MCF 10A (cell line): ENCODE results near the gene COMTD1. TPM values are rescaled to one million over a fixed set of nuclear protein-coding genes. Genes with fewer than 3 reads are reported as not detected.

Experiments
- BruUV-seq: library from RNA; stranded (reverse); fragments of 400-500 nt; replicated peaks from 2 replicates; lab custom pipeline; 2021; lab: Mats Ljungman, UMichigan
- CTCF ChIA-PET: fragments of 300-600 bp; sonication (Branson Sonifier 250); formaldehyde crosslinking; extraction: SDS; loops from one replicate; lab custom pipeline; 2021; ENCODE audit warnings: antibody characterized with exemption, inconsistent platforms; lab: Yijun Ruan, JAX
- POLR2A ChIA-PET: fragments of 300-600, 350-650 bp; sonication (Branson Sonifier 250); formaldehyde crosslinking; extraction: SDS; loops from one replicate; lab custom pipeline; 2020; ENCODE audit warnings: antibody characterized with exemption, inconsistent platforms; lab: Yijun Ruan, JAX
- DNase-seq: peaks from one replicate; pipeline ENCODE4 v3.0.0-alpha.2; 2018; ENCODE audit not compliant: unreplicated experiment
- H3K27ac Mint-ChIP-seq: one replicate; pipeline ENCODE4 v1.8.0; 2022; ENCODE audit warnings: mild to moderate bottlenecking, low read depth, mixed read lengths; ENCODE audit not compliant: unreplicated experiment
- H3K27me3 Mint-ChIP-seq: one replicate; pipeline ENCODE4 v1.8.0; 2022; ENCODE audit warnings: mixed read lengths; ENCODE audit not compliant: insufficient read depth, unreplicated experiment
- H3K36me3 Mint-ChIP-seq: one replicate; pipeline ENCODE4 v1.8.0; 2022; ENCODE audit warnings: mild to moderate bottlenecking, moderate library complexity, mixed read lengths; ENCODE audit not compliant: insufficient read depth, unreplicated experiment
- H3K4me1 Mint-ChIP-seq: one replicate; pipeline ENCODE4 v1.8.0; 2022; ENCODE audit warnings: mixed read lengths; ENCODE audit not compliant: insufficient read depth, unreplicated experiment
- H3K4me3 Mint-ChIP-seq: one replicate; pipeline ENCODE4 v1.8.0; 2022; ENCODE audit warnings: mild to moderate bottlenecking, moderate library complexity, mixed read lengths; ENCODE audit not compliant: unreplicated experiment
- H3K9me3 Mint-ChIP-seq: one replicate; pipeline ENCODE4 v1.8.0; 2022; ENCODE audit warnings: mixed read lengths; ENCODE audit not compliant: unreplicated experiment
- intact Hi-C: fragments of 100-400 bp; cut with micrococcal nuclease; formaldehyde crosslinking; loops from 2 replicates; pipeline ENCODE4 v1.14.1; 2022
- total RNA-seq: library from RNA; stranded (reverse); gene quantifications from 2 replicates; pipeline ENCODE4 v1.2.3, GENCODE V29; 2022
- TF ChIP-seq, protein P1 (sequence below): fragments of 200-600 bp; IDR thresholded peaks from one replicate; pipeline ENCODE4 v1.8.0; 2022; ENCODE audit warnings: antibody characterized with exemption, mild to moderate bottlenecking; ENCODE audit not compliant: unreplicated experiment

Gene COMTD1
- total RNA-seq, 1 experiment from 2014 or later = 34.3 TPM

- H3K4me1 Mint-ChIP-seq = peaks cover 21% of the 10 kb centered on the region
- H3K9me3 Mint-ChIP-seq = no peaks in the 10 kb centered on the region
- BruUV-seq = no TSS peak
- TF ChIP-seq, protein P1, sequence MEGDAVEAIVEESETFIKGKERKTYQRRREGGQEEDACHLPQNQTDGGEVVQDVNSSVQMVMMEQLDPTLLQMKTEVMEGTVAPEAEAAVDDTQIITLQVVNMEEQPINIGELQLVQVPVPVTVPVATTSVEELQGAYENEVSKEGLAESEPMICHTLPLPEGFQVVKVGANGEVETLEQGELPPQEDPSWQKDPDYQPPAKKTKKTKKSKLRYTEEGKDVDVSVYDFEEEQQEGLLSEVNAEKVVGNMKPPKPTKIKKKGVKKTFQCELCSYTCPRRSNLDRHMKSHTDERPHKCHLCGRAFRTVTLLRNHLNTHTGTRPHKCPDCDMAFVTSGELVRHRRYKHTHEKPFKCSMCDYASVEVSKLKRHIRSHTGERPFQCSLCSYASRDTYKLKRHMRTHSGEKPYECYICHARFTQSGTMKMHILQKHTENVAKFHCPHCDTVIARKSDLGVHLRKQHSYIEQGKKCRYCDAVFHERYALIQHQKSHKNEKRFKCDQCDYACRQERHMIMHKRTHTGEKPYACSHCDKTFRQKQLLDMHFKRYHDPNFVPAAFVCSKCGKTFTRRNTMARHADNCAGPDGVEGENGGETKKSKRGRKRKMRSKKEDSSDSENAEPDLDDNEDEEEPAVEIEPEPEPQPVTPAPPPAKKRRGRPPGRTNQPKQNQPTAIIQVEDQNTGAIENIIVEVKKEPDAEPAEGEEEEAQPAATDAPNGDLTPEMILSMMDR = no peak
- intact Hi-C loops = loop anchor here (1.0 to 5.0 kb wide), 3 partner anchors 125 to 992 kb away; partner anchors contain the start of gene SAMD8
- no peaks in the 10 kb centered on the region for H3K27me3 Mint-ChIP-seq
- ChIA-PET CTCF (interaction anchor here (0.5 to 8.1 kb wide), 38 partner anchors 9 to 992 kb away, joined by 3 to 209 read pairs (median 4); partner anchors contain the start of gene VDAC2), POLR2A (interaction anchor here (1.9 to 15.1 kb wide), 6 partner anchors 10 to 165 kb away, joined by 6 to 615 read pairs (median 33); partner anchors contain the start of genes SAMD8, VDAC2 and ZNF503)
- peak overlapping the region; percentile 76 for H3K4me3 Mint-ChIP-seq
- DNase-seq = no peak
- H3K36me3 Mint-ChIP-seq = peaks cover 29% of the 10 kb centered on the region
- no peak overlapping the region for H3K27ac Mint-ChIP-seq
These were observed 545 bp upstream of the COMTD1 start for GRCh38 chr10:75236178-75236825.

GRCh38 chr10:75234683-75235374 lies 928 bp downstream of the COMTD1 start:
- H3K36me3 Mint-ChIP-seq = peaks cover 44% of the 10 kb centered on the region
- H3K27me3 Mint-ChIP-seq = no peaks in the 10 kb centered on the region
- no peaks in the 10 kb centered on the region for H3K9me3 Mint-ChIP-seq
- TF ChIP-seq, protein P1 = no peak
- ChIA-PET POLR2A (interaction anchor here (0.6 to 15.1 kb wide), 16 partner anchors 11 to 1304 kb away, joined by 3 to 615 read pairs (median 8); partner anchors contain the start of genes SAMD8, VDAC2 and ZNF503), CTCF (interaction anchor here (0.6 to 8.1 kb wide), 12 partner anchors 8 to 213 kb away, joined by 4 to 209 read pairs (median 5); partner anchors contain the start of gene VDAC2)
- BruUV-seq = no TSS peak
- intact Hi-C loops = loop anchor here (1.0 to 5.0 kb wide), 3 partner anchors 43 to 218 kb away; no protein-coding TSS in a partner anchor
- no peak for DNase-seq
- H3K4me3 Mint-ChIP-seq = peak overlapping the region; percentile 76
- H3K4me1 Mint-ChIP-seq = peaks cover 31% of the 10 kb centered on the region
- H3K27ac Mint-ChIP-seq = no peak overlapping the region

DNA sequence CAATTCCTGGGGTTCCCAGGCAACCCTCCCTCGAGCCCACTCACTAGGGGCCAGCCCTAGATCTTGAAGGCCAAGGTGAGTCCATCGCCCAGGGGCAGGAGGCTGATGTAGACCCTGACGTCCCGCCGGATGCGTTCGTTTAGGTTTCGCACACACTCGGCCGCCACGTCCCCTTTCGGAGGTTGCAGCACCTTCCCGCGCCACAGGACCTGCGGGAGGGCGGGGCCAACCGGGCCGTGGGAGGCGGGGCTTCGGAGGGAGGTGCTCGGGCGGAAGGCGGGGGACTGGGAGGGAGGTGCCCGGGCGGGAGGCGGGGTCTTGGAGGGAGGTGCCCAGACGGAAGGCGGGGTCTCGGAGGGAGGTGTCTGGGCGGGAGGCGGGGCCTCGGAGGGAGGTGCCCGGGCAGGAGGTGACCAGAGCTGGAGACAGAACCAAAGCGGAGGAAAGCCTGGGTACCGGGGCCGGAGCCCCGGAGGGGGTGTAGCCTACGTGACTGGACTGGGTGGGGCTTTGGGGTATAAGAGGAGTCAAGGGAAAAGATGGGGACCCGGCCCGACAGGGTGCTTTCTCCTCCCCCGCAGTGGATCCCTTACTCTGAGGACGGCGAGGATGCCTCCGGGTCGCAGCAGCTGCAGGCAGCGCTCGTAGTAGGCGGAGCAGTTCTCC lies 1.6 kb downstream of the COMTD1 start:
- TF ChIP-seq, protein P1 = no peak
- intact Hi-C loops = loop anchor here (1.0 kb wide), 2 partner anchors 42 to 46 kb away; no protein-coding TSS in a partner anchor
- Mint-ChIP-seq H3K4me1 (peaks cover 35% of the 10 kb centered on the region), H3K27me3 (no peaks in the 10 kb centered on the region), H3K9me3 (no peaks in the 10 kb centered on the region), H3K36me3 (peaks cover 51% of the 10 kb centered on the region), H3K27ac (peak overlapping the region; percentile 39), H3K4me3 (peak overlapping the region; percentile 76)
- ChIA-PET POLR2A (interaction anchor here (0.6 to 15.1 kb wide), 15 partner anchors 10 to 1303 kb away, joined by 3 to 615 read pairs (median 8); partner anchors contain the start of genes SAMD8, VDAC2 and ZNF503), CTCF (interaction anchor here (0.8 to 8.1 kb wide), 5 partner anchors 15 to 119 kb away, joined by 4 to 209 read pairs (median 27); partner anchors contain the start of gene VDAC2)
- BruUV-seq = no TSS peak
- peak; percentile 96 for DNase-seq
